Peyer's patch (tissue), 4 donors: ENCODE data around the gene CARF. TPM values are rescaled to one million over a fixed set of nuclear protein-coding genes. Genes with fewer than 3 reads are reported as not detected.
"Not testable (repeated sequence)": the region's sequence is repeated elsewhere in the genome, so short reads cannot be mapped to it uniquely, and the experiment has no call there.

ENCODE experiments used
- DNase-seq, 3 donors: peaks; one replicate each; pipeline ENCODE4 v3.0.0-alpha.2; 2017 to 2019
- H3K27ac ChIP-seq, 4 donors: fragments of 200-600 bp; sonication (generic); one replicate each; pipeline ENCODE4 v1.5.1; 2016 to 2019
- H3K27me3 ChIP-seq, 2 donors: fragments of 200-600 bp; sonication (generic); one replicate each; pipeline ENCODE4 v1.5.1; 2019
- H3K36me3 ChIP-seq, 3 donors: fragments of 200-600 bp; sonication (generic); one replicate each; pipeline ENCODE4 v1.5.1; 2016 to 2019
- H3K4me1 ChIP-seq, 4 donors: fragments of 200-600 bp; sonication (generic); one replicate each; pipeline ENCODE4 v1.5.1; 2016 to 2019
- H3K4me3 ChIP-seq, 4 donors: fragments of 200-600 bp; sonication (generic); 1 replicate in 3 of 4; 2 replicates in 1 of 4; pipeline ENCODE4 v1.5.1; 2016 to 2019; ENCODE audit warnings: mild to moderate bottlenecking in 1 of 4
- H3K9me3 ChIP-seq, 4 donors: fragments of 200-600 bp; sonication (generic); one replicate each; pipeline ENCODE4 v1.5.1; 2016 to 2019; ENCODE audit warnings: mild to moderate bottlenecking in 1 of 4
- POLR2A ChIP-seq, 2 donors: fragments of 450-650 bp; IDR thresholded peaks; one replicate each; pipeline ENCODE4 v1.5.1; 2017; ENCODE audit warnings: antibody characterized with exemption in 2 of 2, mild to moderate bottlenecking in 2 of 2, moderate library complexity in 2 of 2
- total RNA-seq, 4 donors: library from RNA; depleted of rRNA; stranded (reverse); fragments of >200 nt; gene quantifications; one replicate each; pipeline ENCODE4 v1.1.0, GENCODE V29; 2016
- TF ChIP-seq, protein P1 (sequence below), 6 experiments: fragments of 450-650 bp in 4 of 6; fragments of 200-600 bp in 2 of 6; sonication (generic) in 1 of 6; IDR thresholded peaks; one replicate each; pipeline ENCODE4 v1.5.1; 2017 to 2019; ENCODE audit warnings: antibody characterized with exemption in 6 of 6, mild to moderate bottlenecking in 3 of 6, moderate library complexity in 1 of 6

The CARF gene
- total RNA-seq, 4 donors from 2014 or later: 8.2 to 32.2 (median 13.2) TPM

DNA sequence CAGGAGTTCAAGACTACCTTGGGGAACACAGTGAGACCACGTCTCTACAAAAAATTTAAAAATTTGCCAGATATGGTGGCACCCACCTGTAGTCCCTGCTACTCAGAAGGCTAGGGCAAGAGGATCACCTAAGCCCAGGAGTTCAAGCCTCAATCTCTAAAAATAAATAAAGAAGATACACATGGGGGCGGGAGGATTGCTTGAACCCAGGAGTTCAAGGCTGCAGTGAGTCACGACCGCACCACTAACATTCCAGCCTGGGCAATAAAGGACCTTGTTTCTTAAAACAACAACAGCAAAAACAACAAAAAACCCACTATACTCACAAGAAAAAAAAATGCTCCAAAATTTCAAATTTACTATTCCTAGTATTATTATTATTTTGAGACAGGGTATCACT is 30.5 kb upstream of the CARF start:
- no peaks in the 10 kb centered on the region for H3K9me3 ChIP-seq
- DNase-seq: no peak
- peaks cover 0 to 46% (median 0%) of the 10 kb centered on the region in 3 donors for H3K36me3 ChIP-seq
- no peaks in the 10 kb centered on the region for H3K4me1 ChIP-seq
- no peaks in the 10 kb centered on the region for H3K27me3 ChIP-seq
- TF ChIP-seq, protein P1, sequence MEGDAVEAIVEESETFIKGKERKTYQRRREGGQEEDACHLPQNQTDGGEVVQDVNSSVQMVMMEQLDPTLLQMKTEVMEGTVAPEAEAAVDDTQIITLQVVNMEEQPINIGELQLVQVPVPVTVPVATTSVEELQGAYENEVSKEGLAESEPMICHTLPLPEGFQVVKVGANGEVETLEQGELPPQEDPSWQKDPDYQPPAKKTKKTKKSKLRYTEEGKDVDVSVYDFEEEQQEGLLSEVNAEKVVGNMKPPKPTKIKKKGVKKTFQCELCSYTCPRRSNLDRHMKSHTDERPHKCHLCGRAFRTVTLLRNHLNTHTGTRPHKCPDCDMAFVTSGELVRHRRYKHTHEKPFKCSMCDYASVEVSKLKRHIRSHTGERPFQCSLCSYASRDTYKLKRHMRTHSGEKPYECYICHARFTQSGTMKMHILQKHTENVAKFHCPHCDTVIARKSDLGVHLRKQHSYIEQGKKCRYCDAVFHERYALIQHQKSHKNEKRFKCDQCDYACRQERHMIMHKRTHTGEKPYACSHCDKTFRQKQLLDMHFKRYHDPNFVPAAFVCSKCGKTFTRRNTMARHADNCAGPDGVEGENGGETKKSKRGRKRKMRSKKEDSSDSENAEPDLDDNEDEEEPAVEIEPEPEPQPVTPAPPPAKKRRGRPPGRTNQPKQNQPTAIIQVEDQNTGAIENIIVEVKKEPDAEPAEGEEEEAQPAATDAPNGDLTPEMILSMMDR (IDR thresholded peaks at IDR 0.05): no peak
- no peak for TF ChIP-seq POLR2A (IDR thresholded peaks at IDR 0.05)
- no peak overlapping the region for H3K27ac ChIP-seq
- no peak overlapping the region for H3K4me3 ChIP-seq

DNA sequence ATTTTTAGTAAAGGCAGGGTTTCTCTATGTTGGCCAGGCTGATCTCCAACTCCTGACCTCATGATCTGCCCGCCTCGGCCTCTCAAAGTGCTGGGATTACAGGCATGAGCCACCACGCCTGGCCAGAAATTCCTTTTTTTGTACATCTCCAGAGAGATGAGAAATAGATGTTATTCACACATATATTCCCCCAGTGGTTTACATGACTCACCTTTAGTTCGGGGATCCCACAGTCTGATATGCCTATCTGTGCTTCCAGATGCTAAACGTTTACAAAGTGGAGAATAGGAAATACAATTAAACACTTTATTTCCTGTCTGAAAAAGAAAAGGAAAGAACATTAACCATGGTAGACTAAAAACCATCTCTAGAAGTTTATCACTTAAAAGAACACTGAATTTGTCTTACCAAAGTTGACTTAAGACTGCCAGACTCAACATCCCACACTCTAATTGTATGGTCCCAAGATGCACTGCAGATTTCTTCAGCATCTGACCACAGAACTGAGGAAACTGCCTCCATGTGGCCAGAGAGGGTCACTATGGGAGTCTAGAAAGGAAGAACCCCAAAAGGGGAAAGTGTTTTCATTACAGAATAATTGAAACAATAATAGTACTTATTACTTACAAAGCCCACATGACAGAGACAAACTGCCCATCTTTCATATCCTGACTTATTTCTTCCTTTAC is 27.9 kb upstream of the CARF start:
- TF ChIP-seq, protein P1 (IDR thresholded peaks at IDR 0.05): no peak
- no peaks in the 10 kb centered on the region for H3K27me3 ChIP-seq

DNA sequence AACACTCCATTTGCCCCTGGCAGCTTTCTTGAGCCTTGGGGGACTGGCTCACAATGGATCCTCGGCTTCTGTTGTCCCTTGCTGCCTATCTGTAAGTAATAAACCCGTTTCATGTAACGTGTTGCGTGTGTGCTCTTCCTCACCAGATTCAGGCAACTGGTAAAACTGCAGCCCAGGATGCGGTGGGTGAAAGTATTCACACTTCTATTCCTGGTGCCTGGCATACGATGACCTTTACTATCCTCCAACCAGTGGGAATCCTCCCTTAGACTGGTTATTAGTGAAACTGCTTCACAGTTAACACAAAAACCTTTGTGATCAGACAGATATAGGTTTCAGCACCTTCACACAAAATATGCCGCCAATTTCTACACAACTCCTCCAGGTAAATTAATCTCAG is 26.9 kb upstream of the CARF start:
- DNase-seq: no peak
- Histone ChIP-seq H3K4me3 (no peak overlapping the region), H3K27me3 (no peaks in the 10 kb centered on the region), H3K36me3 (peaks cover 0 to 48% (median 0%) of the 10 kb centered on the region in 3 donors), H3K27ac (no peak overlapping the region), H3K4me1 (no peaks in the 10 kb centered on the region), H3K9me3 (no peaks in the 10 kb centered on the region)
- no peak for TF ChIP-seq POLR2A (IDR thresholded peaks at IDR 0.05)
- TF ChIP-seq, protein P1 (IDR thresholded peaks at IDR 0.05): no peak

More for the DNA sequence above, 27.9 kb upstream of the CARF start:
- no peak for DNase-seq
- Histone ChIP-seq H3K9me3 (no peaks in the 10 kb centered on the region), H3K4me3 (no peak overlapping the region), H3K4me1 (no peaks in the 10 kb centered on the region), H3K27ac (no peak overlapping the region), H3K36me3 (peaks cover 0 to 50% (median 0%) of the 10 kb centered on the region in 3 donors)

DNA sequence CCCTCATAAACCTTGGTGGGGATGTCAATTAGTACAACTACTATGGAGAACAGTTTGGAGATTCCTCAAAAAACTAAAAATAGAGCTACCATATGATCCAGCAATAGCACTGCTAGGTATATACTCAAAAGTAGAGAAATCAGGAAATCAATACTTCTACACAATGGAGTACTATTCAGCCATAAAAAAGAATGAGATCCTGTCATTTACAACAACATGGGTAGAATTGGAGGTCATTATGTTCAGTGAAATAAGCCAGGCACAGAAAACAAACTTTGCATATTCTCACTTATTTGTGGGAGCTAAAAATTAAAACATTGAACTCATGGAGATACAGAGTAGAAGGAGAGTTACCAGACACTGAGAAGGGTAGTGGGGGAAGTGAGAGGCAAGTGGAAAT is 6.6 kb upstream of the CARF start:
- not testable (repeated sequence) for H3K9me3 ChIP-seq, H3K27me3 ChIP-seq, H3K27ac ChIP-seq, DNase-seq, H3K4me3 ChIP-seq, H3K4me1 ChIP-seq
- peaks cover 0 to 29% (median 0%) of the 10 kb centered on the region in 3 donors for H3K36me3 ChIP-seq

DNA sequence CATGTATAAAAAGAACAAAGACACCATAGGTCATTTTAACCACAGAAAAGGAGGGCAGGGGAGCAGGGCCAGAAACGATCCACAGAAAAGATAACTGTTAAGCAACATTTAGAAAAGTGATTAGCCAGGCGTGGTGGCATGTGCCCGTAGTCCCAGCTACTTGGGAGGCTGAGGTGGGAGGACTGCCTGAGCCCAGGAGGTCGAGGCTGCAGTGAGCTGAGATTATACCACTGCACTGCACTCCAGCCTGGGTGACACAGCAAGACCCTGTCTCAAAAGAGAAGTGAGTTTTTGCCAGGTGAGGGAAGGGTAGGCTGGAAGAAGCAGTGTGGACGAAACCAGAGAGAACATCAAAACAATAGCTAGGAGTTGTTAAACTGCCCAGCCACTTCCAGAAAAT is 3.9 kb upstream of the CARF start:
- TF ChIP-seq, protein P1 (IDR thresholded peaks at IDR 0.05): no peak
- TF ChIP-seq POLR2A (IDR thresholded peaks at IDR 0.05): no peak
- Histone ChIP-seq H3K9me3 (no peaks in the 10 kb centered on the region), H3K36me3 (peaks cover 0 to 19% (median 0%) of the 10 kb centered on the region in 3 donors), H3K27me3 (no peaks in the 10 kb centered on the region), H3K4me1 (peaks cover 0 to 13% (median 0%) of the 10 kb centered on the region in 4 donors), H3K4me3 (no peak overlapping the region), H3K27ac (no peak overlapping the region)
- DNase-seq: no peak

DNA sequence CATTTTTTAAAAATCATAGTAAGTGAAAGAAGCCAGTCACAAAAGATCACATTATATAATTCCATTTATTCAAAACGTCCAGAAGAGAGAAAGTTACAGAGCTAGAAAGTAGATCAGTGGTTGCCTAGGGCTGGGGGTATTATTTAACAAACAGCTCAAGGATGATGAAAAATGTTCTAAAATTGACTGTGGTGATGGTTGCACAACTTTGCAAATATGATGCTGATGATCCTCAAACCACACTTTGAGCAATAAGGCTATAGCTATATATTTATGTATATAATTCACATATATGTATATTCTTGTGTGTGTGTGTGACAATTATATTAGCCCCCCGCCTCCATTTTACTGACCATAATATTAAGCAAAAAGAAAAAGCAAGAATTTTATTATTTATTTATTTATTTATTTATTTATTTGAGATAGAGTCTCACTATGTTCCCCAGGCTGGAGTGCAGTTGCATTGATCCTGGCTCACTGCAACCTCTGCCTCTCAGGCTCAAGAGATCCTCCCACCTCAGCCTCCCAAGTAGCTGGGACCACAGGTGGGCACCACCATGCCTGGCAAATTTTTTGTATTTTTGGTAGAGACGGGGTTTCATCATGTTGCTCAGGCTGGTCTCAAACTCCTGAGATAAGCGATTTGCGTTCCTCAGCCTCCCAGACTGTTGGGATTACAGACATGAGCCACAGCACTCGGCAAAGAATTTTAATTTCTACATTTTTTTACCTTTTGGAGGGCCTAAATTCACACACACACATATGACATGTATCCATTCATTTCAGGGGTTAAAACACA is 2.5 kb upstream of the CARF start:
- H3K4me3 ChIP-seq: no peak overlapping the region
- no peak for DNase-seq
- peaks cover 0 to 19% (median 0%) of the 10 kb centered on the region in 3 donors for H3K36me3 ChIP-seq
- H3K4me1 ChIP-seq: peaks cover 0 to 13% (median 0%) of the 10 kb centered on the region in 4 donors
- H3K9me3 ChIP-seq: no peaks in the 10 kb centered on the region
- H3K27me3 ChIP-seq: no peaks in the 10 kb centered on the region
- H3K27ac ChIP-seq: no peak overlapping the region
- TF ChIP-seq POLR2A (IDR thresholded peaks at IDR 0.05): no peak
- TF ChIP-seq, protein P1 (IDR thresholded peaks at IDR 0.05): no peak

DNA sequence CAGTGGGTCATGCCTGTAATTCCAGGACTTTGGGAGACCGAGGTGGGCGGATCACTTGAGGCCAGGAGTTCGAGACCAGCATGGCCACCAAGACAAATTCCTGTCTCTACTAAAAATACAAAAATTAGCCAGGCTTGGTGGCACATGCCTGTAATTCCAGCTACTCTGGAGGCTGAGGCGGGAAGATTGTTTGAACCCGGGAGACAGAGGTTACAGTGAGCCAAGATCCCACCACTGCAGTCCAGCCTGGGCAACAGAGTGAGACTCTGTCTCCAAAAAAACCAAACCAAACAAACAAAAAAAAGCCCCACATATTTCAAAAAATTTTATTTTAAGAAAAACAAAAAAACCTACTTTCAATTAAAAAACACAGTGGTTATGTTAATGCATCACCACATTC is 1.8 kb upstream of the CARF start:
- Histone ChIP-seq H3K36me3 (peaks cover 0 to 16% (median 0%) of the 10 kb centered on the region in 3 donors), H3K4me1 (peaks cover 0 to 13% (median 0%) of the 10 kb centered on the region in 4 donors), H3K4me3 (peak overlapping the region in 2 of 4 donors; percentile 78 to 83)
- DNase-seq, H3K27me3 ChIP-seq, H3K27ac ChIP-seq, H3K9me3 ChIP-seq: not testable (repeated sequence)
